NCI-H1694 (cell line): Measurements from ENCODE around the gene NHEJ1.

Experiments used
- DNase-seq: peaks from one replicate; lab custom pipeline; 2025; lab: John Stamatoyannopoulos, UW

The NHEJ1 gene

GRCh38 chr2:219182331-219183150, 21.9 kb upstream of the NHEJ1 start:
- no peak for DNase-seq

- DNase-seq = no peak
Observed at GRCh38 chr2:219181531-219181930, 20.9 kb upstream of the NHEJ1 start.

- no peak for DNase-seq
Observed at GRCh38 chr2:219180961-219181360, 20.3 kb upstream of the NHEJ1 start.

GRCh38 chr2:219179601-219180465, 19.2 kb upstream of the NHEJ1 start:
- no peak for DNase-seq

DNA sequence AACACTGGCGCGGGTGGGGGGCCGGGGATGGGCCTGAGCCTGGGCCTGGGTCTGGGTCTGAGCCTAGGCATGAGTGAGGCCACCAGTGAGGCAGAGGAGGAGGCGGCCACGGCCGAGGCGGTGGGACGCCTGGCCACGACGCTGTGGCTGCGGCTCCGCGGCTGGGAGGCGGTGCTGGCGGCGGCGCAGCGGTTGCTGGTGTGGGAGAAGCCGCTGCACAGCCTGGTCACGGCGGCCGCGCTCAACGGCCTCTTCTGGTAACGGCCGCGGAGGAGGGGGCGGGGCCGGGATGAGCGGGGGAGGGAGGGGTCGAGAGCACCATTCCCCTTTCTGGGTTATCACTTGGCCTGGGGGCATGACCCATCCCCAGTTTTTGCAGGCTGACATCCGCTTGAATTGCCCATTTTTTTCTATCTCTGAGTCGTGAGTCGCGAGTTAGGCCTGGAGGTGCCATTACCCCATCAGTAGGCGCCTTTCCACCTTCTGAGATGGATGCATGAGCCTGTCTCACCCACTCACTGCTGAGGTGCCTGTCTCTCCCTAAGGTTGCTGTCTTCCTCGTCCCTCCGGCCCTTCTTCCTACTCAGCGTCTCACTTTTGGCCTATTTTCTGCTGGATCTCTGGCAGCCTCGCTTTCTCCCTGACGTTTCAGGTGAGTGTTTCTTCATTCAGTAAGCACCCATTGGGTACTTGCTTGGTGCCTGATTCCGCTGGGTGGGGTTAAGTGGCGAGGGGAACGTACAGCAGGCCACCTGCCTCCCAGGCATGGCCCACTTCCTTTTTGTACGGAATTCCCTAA, 18.0 kb upstream of the NHEJ1 start:
- peak; percentile 5 for DNase-seq

DNA sequence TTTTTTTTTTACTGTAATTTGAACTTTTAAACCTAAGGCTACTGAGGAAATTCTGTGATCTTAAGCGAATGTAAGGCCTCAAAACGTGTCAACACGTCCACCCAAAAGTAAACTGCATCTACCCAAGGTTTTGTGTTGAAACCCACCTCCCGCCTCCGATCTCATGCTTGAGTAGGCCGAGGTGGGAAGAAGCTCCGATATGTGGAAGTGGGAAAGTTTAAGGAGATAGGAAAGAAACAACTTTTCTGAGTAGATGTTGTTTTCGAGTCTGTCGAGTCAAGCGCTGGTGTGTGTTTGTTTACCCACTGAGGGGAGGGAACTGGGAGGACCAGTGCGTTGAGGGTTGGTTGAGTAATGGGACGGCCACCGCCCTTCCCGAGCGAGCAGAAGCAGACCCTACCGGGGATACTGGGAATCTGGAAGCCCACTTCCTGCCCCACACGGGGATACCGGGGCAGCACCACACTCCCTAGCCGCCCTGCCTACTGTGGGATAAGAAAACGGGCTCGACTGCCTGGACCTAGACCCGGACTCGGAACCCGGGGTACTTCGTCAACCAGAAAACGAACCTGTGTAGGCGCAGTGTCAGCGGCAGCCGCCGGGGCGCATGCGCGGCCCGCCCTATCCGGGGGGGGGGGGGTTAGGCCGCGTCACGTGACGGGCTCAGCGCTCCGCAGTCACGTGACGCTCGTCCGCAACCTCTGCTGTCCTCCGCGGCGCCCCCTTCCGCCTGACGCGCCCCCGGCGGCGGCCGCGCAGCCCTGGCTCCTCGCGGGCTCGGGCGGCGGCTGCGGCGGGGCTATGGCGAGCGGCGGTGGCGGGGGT, 17.1 kb upstream of the NHEJ1 start, which contains the start of gene RETREG2:
Gene RETREG2 (plus strand): TSS at position 724 of the 825 bp plus-strand sequence. CDS start 78 bp downstream, at position 802.
- peak; percentile 68 for DNase-seq

- DNase-seq = peak; percentile 35
Observed at GRCh38 chr2:219176818-219177551, 16.4 kb upstream of the NHEJ1 start, which contains the start of gene CNPPD1. TSS of gene CNPPD1 (minus strand) at chr2:219176925. CDS start at chr2:219176828, 97 bp downstream.

DNA sequence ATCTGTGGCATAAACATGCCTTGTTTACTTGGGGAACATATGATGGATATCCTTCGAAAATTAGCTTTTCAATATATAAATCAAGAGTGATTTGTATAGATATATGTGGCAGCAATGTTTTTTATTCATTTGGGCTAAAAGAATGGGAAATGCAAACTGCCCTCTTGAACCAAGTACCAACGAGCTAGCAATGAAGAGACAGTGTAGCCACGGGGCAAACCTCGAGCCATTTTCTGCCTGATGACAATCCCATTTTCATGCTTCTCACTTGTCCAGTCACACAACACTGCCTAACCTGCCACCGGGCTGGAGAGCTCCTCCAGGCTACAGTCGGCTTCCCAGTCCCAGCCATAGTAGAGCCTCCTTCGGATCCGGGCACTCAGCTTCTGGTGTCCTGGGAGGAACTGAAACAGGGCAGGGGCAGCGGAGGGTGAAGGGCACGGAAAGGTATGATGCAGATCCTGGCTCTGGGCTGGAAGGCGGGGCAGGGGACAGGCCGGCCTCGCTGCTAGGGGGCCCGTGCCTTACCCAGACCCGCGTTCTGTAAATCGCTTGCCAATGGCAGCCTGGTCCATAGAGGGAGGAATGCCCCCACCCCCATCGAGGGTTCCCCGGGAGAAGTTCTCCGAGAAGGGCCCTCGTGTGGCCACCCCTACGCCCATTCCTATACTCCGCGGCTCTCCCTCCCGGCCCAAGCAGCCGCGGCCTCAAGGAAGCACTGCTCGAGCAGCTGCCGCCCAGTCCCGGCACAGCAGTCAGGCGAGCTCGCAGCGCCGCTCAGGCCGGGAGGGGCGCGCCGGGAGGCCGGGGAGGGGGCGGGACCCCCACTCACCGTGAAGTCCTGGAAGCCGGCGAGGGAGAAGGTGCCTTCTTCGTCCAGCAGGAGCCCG, 15.6 kb upstream of the NHEJ1 start:
- no peak for DNase-seq

DNA sequence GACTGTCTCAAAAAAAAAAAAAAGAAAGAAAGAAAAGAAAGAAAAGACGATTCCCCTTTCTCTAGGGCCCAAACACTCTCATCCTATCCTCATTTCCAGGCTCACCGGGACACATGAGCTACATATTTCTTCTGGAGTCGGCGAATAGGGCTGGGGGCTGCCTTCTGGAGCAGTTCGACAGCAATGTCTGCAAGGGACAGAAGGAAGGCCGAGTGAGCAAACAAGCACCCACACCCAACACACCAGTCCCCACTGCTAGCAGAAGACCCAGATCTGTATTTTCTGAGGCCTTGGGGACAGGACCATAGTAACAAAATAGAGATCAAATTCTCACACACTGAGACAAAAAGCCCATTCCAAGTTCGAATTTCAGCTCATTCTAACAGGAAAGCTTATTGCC, 14.9 kb upstream of the NHEJ1 start:
- DNase-seq = no peak

DNA sequence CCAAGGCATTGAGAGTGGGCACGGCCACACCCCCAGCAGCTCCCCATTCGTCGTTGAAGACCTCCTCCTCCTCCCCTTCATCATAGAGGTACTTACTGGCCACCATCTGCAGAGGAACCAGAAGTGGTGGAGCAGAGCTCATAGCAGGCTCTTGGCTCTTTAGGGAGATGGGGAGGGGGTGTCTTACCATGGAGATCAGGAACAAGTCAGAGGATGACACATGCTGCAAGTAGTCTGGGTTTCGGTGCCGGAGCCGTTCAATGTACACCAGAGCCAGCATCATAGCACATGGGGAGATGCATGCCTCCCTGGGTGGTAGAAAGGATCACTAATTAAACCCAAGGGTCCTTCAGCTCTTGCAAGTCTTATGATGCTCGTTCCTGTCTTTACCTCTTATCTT, 14.2 kb upstream of the NHEJ1 start:
- no peak for DNase-seq

GRCh38 chr2:219174146-219174545, 13.5 kb upstream of the NHEJ1 start:
- no peak for DNase-seq

DNA sequence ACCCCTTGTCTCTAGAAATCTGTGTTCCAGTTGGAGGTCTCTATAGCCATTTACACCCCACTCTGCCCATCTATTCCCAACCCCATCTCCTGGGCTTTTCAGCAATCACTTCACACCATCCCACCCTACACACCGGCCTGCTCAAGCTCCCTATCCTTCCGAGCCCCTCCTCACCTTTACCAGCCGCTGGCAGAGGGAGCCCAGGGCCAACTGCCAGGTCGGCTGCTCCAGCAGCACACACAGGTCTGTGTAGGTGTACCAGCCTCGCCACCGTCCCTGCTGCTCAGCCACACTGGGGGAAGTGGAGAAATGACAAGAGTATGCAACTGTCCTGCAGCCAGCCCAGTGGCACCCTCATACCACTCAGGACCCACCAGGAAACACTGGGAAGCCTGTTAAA, 12.6 kb upstream of the NHEJ1 start:
- DNase-seq = no peak

GRCh38 chr2:219172231-219173154, 11.9 kb upstream of the NHEJ1 start:
- DNase-seq = no peak

- DNase-seq = peak; percentile 57
Observed at GRCh38 chr2:219171231-219171651, 10.6 kb upstream of the NHEJ1 start.

GRCh38 chr2:219169930-219170654, 9.5 kb upstream of the NHEJ1 start, which contains the start of gene SLC23A3:
TSS of gene SLC23A3 (minus strand) at chr2:219170029. CDS start at chr2:219169984, 45 bp downstream.
- DNase-seq = no peak

- no peak for DNase-seq
Observed at GRCh38 chr2:219168932-219169331, 8.3 kb upstream of the NHEJ1 start.

- DNase-seq = no peak
Observed at GRCh38 chr2:219168526-219168925, 7.9 kb upstream of the NHEJ1 start.
